ENCODE data around the gene PATJ. TPM values are rescaled to one million over a fixed set of nuclear protein-coding genes. Genes with fewer than 3 reads are reported as not detected.
"Not testable (repeated sequence)": the region's sequence is repeated elsewhere in the genome, so short reads cannot be mapped to it uniquely, and the experiment has no call there.

Gene PATJ
- total RNA-seq, 4 donors from 2014 or later: 10.6 to 44.8 (median 26.1) TPM

- no peak for TF ChIP-seq CTCF (IDR thresholded peaks at IDR 0.05)
- no peak for TF ChIP-seq POLR2A (IDR thresholded peaks at IDR 0.05)
- no peak for DNase-seq
- intact Hi-C loops (cut with DNase I; ENCODE audit: low total_unique reads): no loop called here
These were observed 467.8 kb downstream of the PATJ start for GRCh38 chr1:62209931-62210595.

GRCh38 chr1:62210960-62211359 lies 468.7 kb downstream of the PATJ start:
- TF ChIP-seq POLR2A (IDR thresholded peaks at IDR 0.05): no peak
- no peak for TF ChIP-seq CTCF (IDR thresholded peaks at IDR 0.05)
- H3K27ac ChIP-seq: no peak overlapping the region

More at GRCh38 chr1:62209931-62210595, 467.8 kb downstream of the PATJ start:
- no peak overlapping the region for H3K4me3 ChIP-seq
- H3K27ac ChIP-seq: no peak overlapping the region
- no peaks in the 10 kb centered on the region for H3K4me1 ChIP-seq
- no peaks in the 10 kb centered on the region for H3K27me3 ChIP-seq
- H3K9me3 ChIP-seq: no peaks in the 10 kb centered on the region
- H3K36me3 ChIP-seq: no peaks in the 10 kb centered on the region

GRCh38 chr1:62212411-62212810 lies 470.1 kb downstream of the PATJ start:
- Histone ChIP-seq H3K27me3 (no peaks in the 10 kb centered on the region), H3K4me3 (no peak overlapping the region), H3K9me3 (no peaks in the 10 kb centered on the region), H3K36me3 (no peaks in the 10 kb centered on the region), H3K27ac (no peak overlapping the region), H3K4me1 (no peaks in the 10 kb centered on the region)
- DNase-seq: no peak
- TF ChIP-seq CTCF (IDR thresholded peaks at IDR 0.05) (no peak), POLR2A (IDR thresholded peaks at IDR 0.05) (no peak)
- intact Hi-C loops (cut with DNase I; ENCODE audit: low total_unique reads): no loop called here

More at GRCh38 chr1:62210960-62211359, 468.7 kb downstream of the PATJ start:
- Histone ChIP-seq H3K4me1 (no peaks in the 10 kb centered on the region), H3K4me3 (no peak overlapping the region), H3K9me3 (no peaks in the 10 kb centered on the region), H3K27me3 (no peaks in the 10 kb centered on the region), H3K36me3 (no peaks in the 10 kb centered on the region)
- intact Hi-C loops (cut with DNase I; ENCODE audit: low total_unique reads): no loop called here
- no peak for DNase-seq

GRCh38 chr1:62213075-62213914 lies 471.0 kb downstream of the PATJ start:
- DNase-seq: no peak
- TF ChIP-seq CTCF (IDR thresholded peaks at IDR 0.05): no peak
- TF ChIP-seq POLR2A (IDR thresholded peaks at IDR 0.05): no peak

GRCh38 chr1:62218604-62219003 lies 476.3 kb downstream of the PATJ start:
- DNase-seq: no peak
- H3K4me3 ChIP-seq: no peak overlapping the region
- intact Hi-C loops (cut with DNase I; ENCODE audit: low total_unique reads): no loop called here
- no peak overlapping the region for H3K27ac ChIP-seq
- no peaks in the 10 kb centered on the region for H3K27me3 ChIP-seq
- H3K9me3 ChIP-seq: no peaks in the 10 kb centered on the region
- TF ChIP-seq POLR2A (IDR thresholded peaks at IDR 0.05) (no peak), CTCF (IDR thresholded peaks at IDR 0.05) (no peak)
- H3K36me3 ChIP-seq: no peaks in the 10 kb centered on the region
- H3K4me1 ChIP-seq: no peaks in the 10 kb centered on the region

More at GRCh38 chr1:62213075-62213914, 471.0 kb downstream of the PATJ start:
- intact Hi-C loops (cut with DNase I; ENCODE audit: low total_unique reads): no loop called here
- Histone ChIP-seq H3K4me3 (no peak overlapping the region), H3K36me3 (no peaks in the 10 kb centered on the region), H3K4me1 (no peaks in the 10 kb centered on the region), H3K9me3 (no peaks in the 10 kb centered on the region), H3K27me3 (no peaks in the 10 kb centered on the region), H3K27ac (no peak overlapping the region)

GRCh38 chr1:62220456-62220855 lies 478.2 kb downstream of the PATJ start:
- H3K9me3 ChIP-seq; H3K27me3 ChIP-seq; H3K36me3 ChIP-seq; H3K27ac ChIP-seq; DNase-seq; intact Hi-C loops (cut with DNase I; ENCODE audit: low total_unique reads); H3K4me3 ChIP-seq; H3K4me1 ChIP-seq: not testable (repeated sequence)
